Measurements from ENCODE around the gene CHD8.

The CHD8 gene

DNA sequence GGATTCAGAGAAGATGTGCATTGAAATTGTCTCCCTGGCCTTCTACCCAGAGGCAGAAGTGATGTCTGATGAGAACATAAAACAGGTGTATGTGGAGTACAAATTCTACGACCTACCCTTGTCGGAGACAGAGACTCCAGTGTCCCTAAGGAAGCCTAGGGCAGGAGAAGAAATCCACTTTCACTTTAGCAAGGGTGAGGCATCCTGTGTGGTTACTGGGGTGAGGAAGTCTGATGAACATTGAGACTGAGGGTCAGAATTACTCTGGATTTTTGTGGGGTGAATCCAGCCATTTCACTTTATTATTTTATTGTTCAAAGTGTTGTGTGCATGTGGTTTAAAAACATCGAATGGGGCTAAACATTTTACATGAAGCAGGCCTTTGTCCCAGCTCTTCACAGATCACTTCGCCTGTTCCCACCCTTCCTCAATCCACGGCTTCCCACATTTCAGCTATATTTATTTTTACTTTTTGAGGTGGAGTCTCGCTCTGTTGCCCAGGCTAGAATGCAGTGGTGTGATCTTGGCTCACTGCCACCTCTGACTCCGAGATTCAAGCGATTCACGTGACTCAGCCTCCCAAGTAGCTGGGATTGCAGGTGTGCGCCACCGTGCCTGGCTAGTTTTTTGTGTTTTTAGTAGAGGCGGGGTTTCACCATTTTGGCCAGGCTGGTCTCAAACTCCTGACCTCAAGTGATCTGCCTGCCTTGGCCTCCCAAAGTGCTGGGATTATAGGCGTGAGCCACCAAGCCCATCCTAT is 112.7 kb downstream of the CHD8 start:
- TF ChIP-seq, protein P1, sequence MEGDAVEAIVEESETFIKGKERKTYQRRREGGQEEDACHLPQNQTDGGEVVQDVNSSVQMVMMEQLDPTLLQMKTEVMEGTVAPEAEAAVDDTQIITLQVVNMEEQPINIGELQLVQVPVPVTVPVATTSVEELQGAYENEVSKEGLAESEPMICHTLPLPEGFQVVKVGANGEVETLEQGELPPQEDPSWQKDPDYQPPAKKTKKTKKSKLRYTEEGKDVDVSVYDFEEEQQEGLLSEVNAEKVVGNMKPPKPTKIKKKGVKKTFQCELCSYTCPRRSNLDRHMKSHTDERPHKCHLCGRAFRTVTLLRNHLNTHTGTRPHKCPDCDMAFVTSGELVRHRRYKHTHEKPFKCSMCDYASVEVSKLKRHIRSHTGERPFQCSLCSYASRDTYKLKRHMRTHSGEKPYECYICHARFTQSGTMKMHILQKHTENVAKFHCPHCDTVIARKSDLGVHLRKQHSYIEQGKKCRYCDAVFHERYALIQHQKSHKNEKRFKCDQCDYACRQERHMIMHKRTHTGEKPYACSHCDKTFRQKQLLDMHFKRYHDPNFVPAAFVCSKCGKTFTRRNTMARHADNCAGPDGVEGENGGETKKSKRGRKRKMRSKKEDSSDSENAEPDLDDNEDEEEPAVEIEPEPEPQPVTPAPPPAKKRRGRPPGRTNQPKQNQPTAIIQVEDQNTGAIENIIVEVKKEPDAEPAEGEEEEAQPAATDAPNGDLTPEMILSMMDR (IDR thresholded peaks at IDR 0.05; ENCODE audit: insufficient read depth, low read length, missing control alignments) = no peak
- H3K4me3 ChIP-seq (ENCODE audit: low read depth, low read length) = no peak overlapping the region
- ChIA-PET POLR2A (no interaction called here), CTCF (no interaction called here)
- DNase-seq (ENCODE audit: low read depth, low spot score) = no peak

Data from AG04449 (cell line).